Central memory CD4-positive, alpha-beta T cell (primary cell): ENCODE results near the gene REG4.

Experiments used
- DNase-seq: peaks from one replicate; pipeline ENCODE4 v3.0.0; 2022

Gene REG4

GRCh38 chr1:119778886-119779560 lies 32.2 kb downstream of the REG4 start:
- DNase-seq = no peak

DNA sequence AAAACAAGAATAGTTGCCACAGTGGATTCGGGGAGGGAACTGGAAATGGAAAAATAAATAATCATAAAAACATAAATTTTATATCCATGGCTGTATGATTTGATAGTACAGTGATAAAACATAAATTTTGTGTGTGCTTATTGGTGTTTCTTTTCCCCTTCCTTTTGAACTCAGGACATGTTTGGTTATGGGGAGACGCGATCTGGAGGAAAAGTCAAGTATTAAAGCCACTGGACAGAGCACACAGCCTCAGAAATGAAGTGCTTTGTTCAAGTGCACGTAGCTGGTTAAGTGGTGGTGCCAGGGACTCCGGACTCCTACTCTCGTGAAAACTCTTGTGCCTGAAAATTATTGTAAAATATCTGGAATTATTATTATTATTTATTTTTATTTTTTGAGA lies 32.9 kb downstream of the REG4 start:
- DNase-seq = no peak

- no peak for DNase-seq
Observed at GRCh38 chr1:119774746-119775490, 36.3 kb downstream of the REG4 start.

DNA sequence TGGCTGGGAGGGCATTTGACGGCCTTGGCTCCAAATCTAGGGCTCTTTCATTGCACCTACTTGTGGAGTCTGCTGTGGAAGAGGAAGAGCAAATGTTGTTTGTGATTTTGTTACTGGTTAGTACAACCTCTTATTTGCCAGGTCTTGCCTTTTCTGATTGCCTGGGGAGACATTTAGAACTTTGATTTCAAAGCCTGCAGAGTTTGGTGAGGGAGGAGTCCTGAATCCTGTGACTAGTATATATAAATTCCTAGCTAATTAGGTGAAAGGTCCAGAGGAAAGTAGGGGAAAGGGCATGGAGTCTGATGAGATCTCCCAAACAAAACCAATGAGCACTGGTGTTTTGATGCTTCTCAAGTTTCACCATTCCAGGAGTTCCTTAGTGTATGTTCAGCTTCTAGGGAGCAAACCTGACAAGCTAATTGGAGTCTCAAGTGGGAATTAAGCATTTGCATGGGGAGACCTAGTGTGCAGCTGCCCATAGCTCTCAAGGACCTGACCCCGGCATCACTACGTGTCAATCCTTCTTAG lies 37.5 kb downstream of the REG4 start:
- no peak for DNase-seq

DNA sequence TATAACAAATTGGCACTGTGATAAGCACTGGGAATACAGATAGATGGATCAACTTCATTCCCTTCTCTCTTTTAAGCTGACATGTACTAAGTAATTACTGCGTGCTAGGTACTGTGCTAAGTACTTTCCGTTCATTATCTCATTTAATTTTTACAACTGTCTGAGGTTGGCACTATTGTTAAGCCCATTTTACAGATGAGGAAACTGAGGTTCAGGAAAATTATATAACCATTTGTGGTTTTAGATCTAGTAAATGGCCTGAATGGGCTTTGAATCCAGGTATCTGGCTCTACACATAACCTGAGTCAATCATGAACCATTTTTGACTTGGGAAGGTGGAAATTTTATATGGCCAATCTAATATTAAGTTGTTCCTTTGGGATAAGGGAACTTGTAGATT lies 39.0 kb downstream of the REG4 start:
- DNase-seq = no peak

DNA sequence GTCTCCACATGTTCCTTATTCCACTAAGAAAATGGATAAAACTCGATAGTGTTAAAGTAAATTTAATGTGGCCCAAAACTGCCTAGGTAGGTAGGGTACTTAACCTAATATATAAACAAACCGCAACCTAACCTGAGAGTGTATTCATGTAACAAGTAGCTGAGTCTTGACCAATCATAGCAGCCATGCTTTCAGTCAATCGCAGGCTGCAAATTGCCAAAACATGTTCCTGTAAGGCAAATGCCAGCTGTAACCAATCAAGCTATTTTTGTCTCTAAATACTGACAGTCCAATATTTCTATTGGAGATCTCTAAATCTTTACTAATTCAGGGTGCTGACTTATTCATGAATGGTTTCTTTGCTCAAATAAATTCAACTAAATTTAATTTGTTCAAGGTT lies 39.5 kb downstream of the REG4 start:
- DNase-seq = no peak

- no peak for DNase-seq
Observed at GRCh38 chr1:119771016-119771415, 40.2 kb downstream of the REG4 start.

GRCh38 chr1:119768778-119769177 lies 42.5 kb downstream of the REG4 start, which contains the start of gene HMGCS2:
TSS of gene HMGCS2 (minus strand) at chr1:119768905. CDS start at chr1:119768844, 61 bp downstream.
- DNase-seq = no peak

GRCh38 chr1:119767486-119767885 lies 43.8 kb downstream of the REG4 start:
- no peak for DNase-seq

DNA sequence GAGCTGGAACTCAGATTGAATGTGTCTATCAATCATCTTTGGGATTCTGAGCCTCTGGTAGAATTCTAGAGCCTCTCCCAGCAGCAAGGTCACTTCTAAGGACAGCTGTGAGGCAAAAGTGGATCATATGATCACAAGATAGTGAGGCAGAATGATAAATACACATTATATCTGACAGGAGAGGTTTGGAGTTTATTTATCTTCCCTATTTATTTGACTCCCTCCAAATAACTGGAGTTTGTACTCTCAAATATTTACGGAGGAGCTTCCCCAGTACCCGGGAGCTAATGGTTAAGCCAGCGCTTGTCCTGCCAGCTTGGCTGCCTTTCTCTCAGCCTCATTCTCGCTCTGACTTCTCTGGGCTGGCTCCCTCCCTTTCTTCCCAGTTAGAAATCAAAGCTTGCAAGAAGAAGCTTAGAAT lies 44.9 kb downstream of the REG4 start:
- no peak for DNase-seq

DNA sequence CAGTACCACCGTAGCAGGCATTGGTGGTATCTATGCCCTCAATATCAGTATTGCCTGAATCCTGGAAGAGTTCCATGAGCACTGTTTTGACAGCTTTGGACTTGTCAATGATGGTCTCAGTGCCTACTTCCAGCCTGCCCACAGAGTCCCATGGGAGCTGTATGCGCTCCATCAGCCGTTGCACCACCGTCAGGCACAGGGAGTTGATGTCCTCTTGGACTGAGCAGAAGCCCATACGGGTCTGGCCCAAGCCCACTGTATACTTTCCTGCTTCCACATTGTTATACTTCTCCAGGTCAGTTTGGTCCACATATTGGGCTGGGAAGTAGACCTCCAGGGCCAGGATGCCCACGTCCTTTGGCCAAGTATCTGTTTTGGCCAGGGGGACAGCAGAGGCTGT lies 47.0 kb downstream of the REG4 start:
- DNase-seq = no peak

DNA sequence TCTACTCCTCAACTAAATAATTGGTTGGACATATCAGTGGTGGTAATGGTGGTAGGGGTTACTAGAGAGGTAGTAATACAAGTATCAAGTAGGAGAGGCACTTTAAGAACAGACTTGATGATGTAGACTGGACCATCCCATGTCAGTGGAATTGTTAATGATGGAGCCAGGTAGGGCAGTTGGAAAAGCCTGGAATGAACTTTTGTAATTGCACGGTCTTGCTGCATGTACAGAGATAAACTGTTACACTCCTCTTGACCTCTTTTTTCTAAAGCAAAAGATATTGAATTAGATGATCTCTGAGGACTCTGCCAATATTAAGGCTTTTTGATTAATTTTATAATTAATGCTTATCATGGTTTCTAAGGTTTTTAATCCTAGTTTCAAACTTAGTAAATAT lies 48.3 kb downstream of the REG4 start:
- DNase-seq = no peak

DNA sequence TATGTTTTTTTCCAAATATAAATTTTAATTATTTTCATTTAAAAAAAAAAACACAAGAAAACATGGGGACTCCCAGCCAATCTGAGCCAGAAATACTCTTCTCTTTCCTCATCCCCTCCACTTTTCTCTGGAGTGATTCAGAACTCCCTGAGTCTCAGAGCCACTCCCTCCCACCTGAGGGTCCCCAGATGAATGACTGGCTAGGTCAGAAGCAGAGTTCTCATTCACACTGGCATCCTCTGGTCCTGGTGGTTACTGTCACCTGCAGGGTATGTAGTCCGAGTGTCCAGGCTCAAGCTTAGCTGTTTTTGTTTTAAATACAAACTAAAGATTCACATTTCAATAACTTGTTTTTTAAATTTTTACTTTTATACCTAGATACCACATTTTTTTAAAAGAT lies 48.9 kb downstream of the REG4 start:
- no peak for DNase-seq

GRCh38 chr1:119758584-119758983 lies 52.7 kb downstream of the REG4 start:
- DNase-seq = no peak

- DNase-seq = no peak
Observed at GRCh38 chr1:119752592-119752991, 58.7 kb downstream of the REG4 start.

DNA sequence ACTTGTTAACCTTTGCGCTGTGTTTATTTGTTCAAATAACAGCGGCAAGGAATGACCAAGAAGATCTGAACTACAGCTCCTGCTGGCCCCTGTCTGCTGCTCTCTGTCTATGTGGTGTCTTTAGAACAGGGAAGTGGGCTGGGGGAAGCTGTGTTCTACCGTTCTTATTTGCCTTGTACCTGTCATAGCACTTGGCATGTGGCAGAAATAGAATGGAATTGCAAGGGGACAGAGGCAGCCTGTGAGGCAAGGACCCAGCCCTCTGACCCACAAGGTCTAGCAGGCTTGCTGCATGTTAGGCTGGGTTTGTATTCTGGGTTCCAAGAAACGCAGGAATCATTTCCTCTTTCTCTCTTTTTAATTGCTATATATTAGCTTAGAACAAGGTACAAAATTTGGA lies 63.2 kb downstream of the REG4 start:
- DNase-seq = no peak

- DNase-seq = no peak
Observed at GRCh38 chr1:119747451-119747850, 63.8 kb downstream of the REG4 start.

GRCh38 chr1:119745034-119745433 lies 66.2 kb downstream of the REG4 start:
- DNase-seq = no peak

DNA sequence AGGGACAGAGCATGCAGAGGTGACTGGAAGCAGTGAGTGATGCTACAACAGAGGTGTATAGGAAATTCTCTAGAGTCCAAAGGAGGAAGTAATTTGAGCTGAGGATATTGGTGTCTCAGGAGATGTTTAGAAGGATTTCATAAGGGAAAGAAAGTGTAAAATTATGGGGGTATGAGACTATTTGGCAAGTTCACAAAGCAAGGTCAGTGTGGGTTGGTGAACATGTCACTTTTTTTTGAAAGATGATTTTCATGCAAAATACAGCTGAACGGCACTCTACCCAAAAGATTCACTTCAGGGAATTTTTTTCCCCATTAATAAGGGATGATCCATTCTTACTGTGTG lies 66.7 kb downstream of the REG4 start:
- DNase-seq = no peak
